HG03354 (cell line): Measurements from ENCODE around the gene CRYBG1.
A peak's percentile ranks its signal among the peaks of the same experiment; 100 is the strongest.
"Not testable (repeated sequence)": the region's sequence is repeated elsewhere in the genome, so short reads cannot be mapped to it uniquely, and the experiment has no call there.

ENCODE experiments used
- ATAC-seq: cut with Tn5 transposase; IDR thresholded peaks from one replicate; pipeline ENCODE4 v1.9.1; 2021; ENCODE audit warnings: mild to moderate bottlenecking; ENCODE audit not compliant: unreplicated experiment, poor library complexity, severe bottlenecking

The CRYBG1 gene

GRCh38 chr6:106563614-106564013 lies 203.1 kb downstream of the CRYBG1 start:
- no peak for ATAC-seq

GRCh38 chr6:106564476-106564875 lies 204.0 kb downstream of the CRYBG1 start:
- ATAC-seq, result no peak

GRCh38 chr6:106568530-106568929 lies 208.0 kb downstream of the CRYBG1 start:
- no peak for ATAC-seq

- ATAC-seq, result no peak
Observed at GRCh38 chr6:106569428-106569827, 208.9 kb downstream of the CRYBG1 start.

- ATAC-seq, result no peak
Observed at GRCh38 chr6:106572436-106572835, 211.9 kb downstream of the CRYBG1 start.

- ATAC-seq, result no peak
Observed at GRCh38 chr6:106572875-106573585, 212.5 kb downstream of the CRYBG1 start.

- no peak for ATAC-seq
Observed at GRCh38 chr6:106574741-106575458, 214.4 kb downstream of the CRYBG1 start.

GRCh38 chr6:106579281-106579680 lies 218.8 kb downstream of the CRYBG1 start:
- no peak for ATAC-seq

- no peak for ATAC-seq
Observed at GRCh38 chr6:106581468-106581867, 221.0 kb downstream of the CRYBG1 start.

GRCh38 chr6:106586815-106587415 lies 226.4 kb downstream of the CRYBG1 start:
- no peak for ATAC-seq

- not testable (repeated sequence) for ATAC-seq
Observed at GRCh38 chr6:106588937-106589336, 228.4 kb downstream of the CRYBG1 start.

GRCh38 chr6:106591111-106591825 lies 230.8 kb downstream of the CRYBG1 start:
- no peak for ATAC-seq

GRCh38 chr6:106599440-106599839 lies 238.9 kb downstream of the CRYBG1 start:
- no peak for ATAC-seq

GRCh38 chr6:106600329-106600728 lies 239.8 kb downstream of the CRYBG1 start:
- ATAC-seq, result no peak

GRCh38 chr6:106608080-106608668 lies 247.7 kb downstream of the CRYBG1 start:
- peak; percentile 81 for ATAC-seq

- no peak for ATAC-seq
Observed at GRCh38 chr6:106609699-106610098, 249.2 kb downstream of the CRYBG1 start.

GRCh38 chr6:106611030-106611429 lies 250.5 kb downstream of the CRYBG1 start:
- no peak for ATAC-seq

- ATAC-seq, result no peak
Observed at GRCh38 chr6:106612671-106613416, 252.3 kb downstream of the CRYBG1 start.

- ATAC-seq, result no peak
Observed at GRCh38 chr6:106613590-106613989, 253.1 kb downstream of the CRYBG1 start.
